ENCODE measurements around the gene TMEM44. TPM values are rescaled to one million over a fixed set of nuclear protein-coding genes. Genes with fewer than 3 reads are reported as not detected.

The TMEM44 gene
- polyA plus RNA-seq, 1 donor (not counting 4 experiments of a cell fraction or from before 2014, with no cell fraction given) = 13.3 TPM

- H3K36me3 ChIP-seq (ENCODE audit: control insufficient read depth in 2 of 2, extremely low read depth in 1 of 2, insufficient read depth in 2 of 2, low read length in 2 of 2) = peaks cover 0 to 7% of the 10 kb centered on the region in 2 experiments
- dilution Hi-C loops (cut with MboI; ENCODE audit: extremely low pct_ligation_motif_present, low sequenced_read_pairs) = no loop called here
- no peak overlapping the region for H3K4me3 ChIP-seq (ENCODE audit: control insufficient read depth in 2 of 3, extremely low read depth in 1 of 3, insufficient read depth in 2 of 3, low read depth in 1 of 3, low read length in 3 of 3)
- H3K9ac ChIP-seq (ENCODE audit: control insufficient read depth, extremely low read depth, insufficient read depth, low read length) = no peak overlapping the region
- no peak for TF ChIP-seq EZH2 (IDR thresholded peaks at IDR 0.05; ENCODE audit: low read length)
- no peak for TF ChIP-seq CTCF (optimal IDR thresholded peaks at IDR 0.05 in 1 of 3, IDR thresholded peaks at IDR 0.05 in 1 of 3, conservative IDR thresholded peaks at IDR 0.05 in 1 of 3; ENCODE audit: extremely low read depth in 1 of 3, insufficient read depth in 2 of 3, low read length in 3 of 3)
- H3K9me3 ChIP-seq (ENCODE audit: control insufficient read depth, low read depth, low read length) = no peaks in the 10 kb centered on the region
- no peak overlapping the region for H3K4me2 ChIP-seq (ENCODE audit: control insufficient read depth, extremely low read depth, insufficient read depth, low read depth, low read length)
- no peaks in the 10 kb centered on the region for H3K4me1 ChIP-seq (ENCODE audit: control insufficient read depth, extremely low read depth, insufficient read depth, low read length)
- no peak overlapping the region for H3K27ac ChIP-seq (ENCODE audit: control insufficient read depth, insufficient read depth, low read length)
- DNase-seq (ENCODE audit: low read depth, low spot score) (no peak), FAIRE-seq (no peak)
- no peaks in the 10 kb centered on the region for H4K20me1 ChIP-seq (ENCODE audit: control insufficient read depth, extremely low read depth, insufficient read depth, low read length)
- no peaks in the 10 kb centered on the region for H3K79me2 ChIP-seq (ENCODE audit: control insufficient read depth, insufficient read depth, low read length)
- no peaks in the 10 kb centered on the region for H3K9me1 ChIP-seq (ENCODE audit: control insufficient read depth, extremely low read depth, insufficient read depth, low read length)
- no peaks in the 10 kb centered on the region for H3K27me3 ChIP-seq (ENCODE audit: control insufficient read depth, extremely low read depth, insufficient read depth, low read length)
- no peak overlapping the region for H2AFZ ChIP-seq (ENCODE audit: control insufficient read depth, low read length)
Measured at GRCh38 chr3:194617143-194617671, 16.0 kb downstream of the TMEM44 start.

DNA sequence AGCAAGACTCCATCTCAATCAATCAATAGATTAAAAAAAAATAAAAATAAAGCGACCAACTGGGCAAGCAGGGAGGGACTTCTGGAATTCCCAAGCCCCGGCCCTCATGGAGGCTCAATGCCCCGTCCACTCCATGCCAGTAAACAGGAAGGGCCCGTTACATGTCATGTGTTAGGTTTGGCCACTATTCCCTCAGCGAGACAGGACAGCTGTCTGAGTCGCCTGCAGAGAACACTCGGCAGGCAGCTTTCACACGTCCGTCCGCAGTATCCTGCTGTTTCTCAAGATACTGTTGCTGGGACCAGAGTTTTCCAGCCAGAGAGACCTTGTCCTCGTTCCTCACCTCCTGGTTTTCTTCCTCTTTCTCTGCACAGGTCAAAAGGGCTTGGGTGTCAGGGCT, 18.0 kb downstream of the TMEM44 start:
- H3K27ac ChIP-seq (ENCODE audit: control insufficient read depth, insufficient read depth, low read length) = no peak overlapping the region
- no peak overlapping the region for H3K9ac ChIP-seq (ENCODE audit: control insufficient read depth, extremely low read depth, insufficient read depth, low read length)
- no peaks in the 10 kb centered on the region for H4K20me1 ChIP-seq (ENCODE audit: control insufficient read depth, extremely low read depth, insufficient read depth, low read length)
- H3K4me3 ChIP-seq (ENCODE audit: control insufficient read depth in 2 of 3, extremely low read depth in 1 of 3, insufficient read depth in 2 of 3, low read depth in 1 of 3, low read length in 3 of 3) = no peak overlapping the region
- no peaks in the 10 kb centered on the region for H3K27me3 ChIP-seq (ENCODE audit: control insufficient read depth, extremely low read depth, insufficient read depth, low read length)
- TF ChIP-seq EZH2 (IDR thresholded peaks at IDR 0.05; ENCODE audit: low read length) (no peak), CTCF (optimal IDR thresholded peaks at IDR 0.05 in 1 of 3, IDR thresholded peaks at IDR 0.05 in 1 of 3, conservative IDR thresholded peaks at IDR 0.05 in 1 of 3; ENCODE audit: extremely low read depth in 1 of 3, insufficient read depth in 2 of 3, low read length in 3 of 3) (no peak)
- no peaks in the 10 kb centered on the region for H3K9me3 ChIP-seq (ENCODE audit: control insufficient read depth, low read depth, low read length)
- no peak overlapping the region for H2AFZ ChIP-seq (ENCODE audit: control insufficient read depth, low read length)
- no peak overlapping the region for H3K4me2 ChIP-seq (ENCODE audit: control insufficient read depth, extremely low read depth, insufficient read depth, low read depth, low read length)
- FAIRE-seq = no peak
- dilution Hi-C loops (cut with MboI; ENCODE audit: extremely low pct_ligation_motif_present, low sequenced_read_pairs) = no loop called here
- H3K4me1 ChIP-seq (ENCODE audit: control insufficient read depth, extremely low read depth, insufficient read depth, low read length) = no peaks in the 10 kb centered on the region
- no peak for DNase-seq (ENCODE audit: low read depth, low spot score)
- H3K9me1 ChIP-seq (ENCODE audit: control insufficient read depth, extremely low read depth, insufficient read depth, low read length) = no peaks in the 10 kb centered on the region
- H3K79me2 ChIP-seq (ENCODE audit: control insufficient read depth, insufficient read depth, low read length) = no peaks in the 10 kb centered on the region
- H3K36me3 ChIP-seq (ENCODE audit: control insufficient read depth in 2 of 2, extremely low read depth in 1 of 2, insufficient read depth in 2 of 2, low read length in 2 of 2) = peaks cover 0 to 3% of the 10 kb centered on the region in 2 experiments
